BE2C (cell line): ENCODE data around the gene CTDSPL.
A peak's percentile ranks its signal among the peaks of the same experiment; 100 is the strongest.

Experiments used
- DNase-seq: peaks from one replicate; pipeline ENCODE4 v3.0.0-alpha.2; 2020
- H3K27me3 ChIP-seq: fragments of 250-450 bp; sonication (Bioruptor Pico); 2 replicates; pipeline ENCODE4 v1.5.1; 2020; ENCODE audit warnings: mild to moderate bottlenecking
- H3K36me3 ChIP-seq: fragments of 250-450 bp; sonication (Bioruptor Pico); 2 replicates; pipeline ENCODE4 v1.5.1; 2020; ENCODE audit warnings: mild to moderate bottlenecking
- H3K4me1 ChIP-seq: fragments of 250-450 bp; sonication (Bioruptor Pico); 2 replicates; pipeline ENCODE4 v1.5.1; 2020
- H3K4me3 ChIP-seq: 2 replicates; pipeline ENCODE4 v1.5.1; 2011; ENCODE audit warnings: low read depth, low read length
- H3K9me3 ChIP-seq: fragments of 250-450 bp; sonication (Bioruptor Pico); 2 replicates; pipeline ENCODE4 v1.5.1; 2020
- CTCF ChIP-seq: IDR thresholded peaks from 2 replicates; pipeline ENCODE4 v1.5.1; 2012; ENCODE audit warnings: mild to moderate bottlenecking, low read depth, low read length

CTDSPL gene

GRCh38 chr3:37945156-37945806 lies 83.6 kb downstream of the CTDSPL start:
- Histone ChIP-seq H3K4me1 (peaks cover 9% of the 10 kb centered on the region), H3K9me3 (no peaks in the 10 kb centered on the region), H3K4me3 (no peak overlapping the region), H3K36me3 (no peaks in the 10 kb centered on the region), H3K27me3 (no peaks in the 10 kb centered on the region)
- no peak for TF ChIP-seq CTCF
- DNase-seq: peak; percentile 62

GRCh38 chr3:37945807-37946530 lies 84.3 kb downstream of the CTDSPL start:
- Histone ChIP-seq H3K4me3 (no peak overlapping the region), H3K27me3 (no peaks in the 10 kb centered on the region), H3K4me1 (peaks cover 9% of the 10 kb centered on the region), H3K9me3 (no peaks in the 10 kb centered on the region), H3K36me3 (no peaks in the 10 kb centered on the region)
- no peak for TF ChIP-seq CTCF
- peak; percentile 74 for DNase-seq

GRCh38 chr3:37946531-37946889 lies 84.8 kb downstream of the CTDSPL start:
- no peaks in the 10 kb centered on the region for H3K9me3 ChIP-seq
- no peaks in the 10 kb centered on the region for H3K27me3 ChIP-seq
- peaks cover 9% of the 10 kb centered on the region for H3K4me1 ChIP-seq
- H3K4me3 ChIP-seq: no peak overlapping the region
- DNase-seq: no peak
- H3K36me3 ChIP-seq: no peaks in the 10 kb centered on the region
- no peak for TF ChIP-seq CTCF

GRCh38 chr3:37949866-37950265 lies 88.2 kb downstream of the CTDSPL start:
- no peaks in the 10 kb centered on the region for H3K36me3 ChIP-seq
- H3K27me3 ChIP-seq: no peaks in the 10 kb centered on the region
- H3K4me1 ChIP-seq: peaks cover 9% of the 10 kb centered on the region
- no peak for DNase-seq
- TF ChIP-seq CTCF: no peak
- no peaks in the 10 kb centered on the region for H3K9me3 ChIP-seq
- no peak overlapping the region for H3K4me3 ChIP-seq

- Histone ChIP-seq H3K27me3 (no peaks in the 10 kb centered on the region), H3K9me3 (no peaks in the 10 kb centered on the region), H3K4me3 (no peak overlapping the region), H3K36me3 (no peaks in the 10 kb centered on the region), H3K4me1 (no peaks in the 10 kb centered on the region; the same call in 1 of the 2 replicates)
- TF ChIP-seq CTCF: no peak
- DNase-seq: no peak
Measured at GRCh38 chr3:37952564-37952963, 90.9 kb downstream of the CTDSPL start.

GRCh38 chr3:37953226-37953625 lies 91.5 kb downstream of the CTDSPL start:
- TF ChIP-seq CTCF: no peak
- Histone ChIP-seq H3K4me1 (no peaks in the 10 kb centered on the region; the same call in 1 of the 2 replicates), H3K9me3 (no peaks in the 10 kb centered on the region), H3K27me3 (no peaks in the 10 kb centered on the region), H3K4me3 (no peak overlapping the region), H3K36me3 (no peaks in the 10 kb centered on the region)
- no peak for DNase-seq
